GM12891 (cell line): Measurements from ENCODE around the gene MMP24.

Experiments used
- PAX5 ChIP-seq: IDR thresholded peaks from 2 replicates; pipeline ENCODE4 v1.6.1; 2011; ENCODE audit warnings: low read length, moderate library complexity, mild to moderate bottlenecking; ENCODE audit not compliant: insufficient read depth, severe bottlenecking
- POLR2A ChIP-seq: IDR thresholded peaks from 2 replicates; pipeline ENCODE4 v1.6.1; 2011; ENCODE audit warnings: low read depth, low read length, control low read depth
- POLR2AphosphoS5 ChIP-seq: IDR thresholded peaks from 2 replicates; pipeline ENCODE4 v1.6.1; 2011; ENCODE audit warnings: low read depth, low read length, control low read depth
- POU2F2 ChIP-seq: IDR thresholded peaks from 2 replicates; pipeline ENCODE4 v1.6.1; 2011; ENCODE audit warnings: low read depth, mild to moderate bottlenecking, control low read depth, low read length, moderate library complexity
- TAF1 ChIP-seq: IDR thresholded peaks from 2 replicates; pipeline ENCODE4 v1.6.1; 2011; ENCODE audit warnings: low read depth, low read length, control low read depth

DNA sequence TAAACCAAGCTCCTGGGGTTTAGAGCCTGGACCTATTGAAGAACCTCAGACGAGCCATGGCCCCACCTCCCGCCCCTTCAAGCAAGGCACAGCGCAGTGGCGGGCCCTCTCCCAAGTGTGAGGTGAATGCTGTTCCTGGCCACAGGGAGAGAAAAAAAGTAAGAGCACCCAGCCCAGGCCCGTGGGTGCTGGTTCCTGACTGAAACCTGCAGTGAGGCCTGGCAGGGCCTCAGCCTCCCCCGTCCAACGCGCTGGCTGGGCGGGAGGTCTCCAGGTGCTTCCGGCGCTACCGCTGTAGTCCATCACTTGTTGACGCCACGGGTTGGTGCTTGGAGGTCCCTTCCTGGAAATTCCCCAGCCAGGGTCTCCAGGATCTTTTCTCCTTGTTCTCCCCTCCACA, 71.2 kb downstream of the MMP24 start:
- TF ChIP-seq PAX5: no peak
- TF ChIP-seq POLR2AphosphoS5: no peak
- TF ChIP-seq POLR2A: no peak
- no peak for TF ChIP-seq TAF1
- no peak for TF ChIP-seq POU2F2
